GM12892 (cell line): ENCODE results near the gene IL2RA.
"Not testable (repeated sequence)": the region's sequence is repeated elsewhere in the genome, so short reads cannot be mapped to it uniquely, and the experiment has no call there.

Experiments used
- DNase-seq: peaks from one replicate; pipeline ENCODE4 v3.0.0; 2011; ENCODE audit not compliant: insufficient read length
- FAIRE-seq: peaks from 2 replicates; lab custom pipeline; 2011; peaks lifted over from hg19 to GRCh38; lab: Jason Lieb, UNC
- POLR2A ChIP-seq: IDR thresholded peaks from 2 replicates; pipeline ENCODE4 v1.6.1; 2011; ENCODE audit warnings: low read depth, low read length, control low read depth
- POLR2AphosphoS5 ChIP-seq: IDR thresholded peaks from 2 replicates; pipeline ENCODE4 v1.6.1; 2011; ENCODE audit warnings: low read depth, low read length, control low read depth
- TAF1 ChIP-seq: IDR thresholded peaks from 2 replicates; pipeline ENCODE4 v1.6.1; 2011; ENCODE audit warnings: low read depth, mild to moderate bottlenecking, control low read depth, low read length, borderline replicate concordance

The IL2RA gene

DNA sequence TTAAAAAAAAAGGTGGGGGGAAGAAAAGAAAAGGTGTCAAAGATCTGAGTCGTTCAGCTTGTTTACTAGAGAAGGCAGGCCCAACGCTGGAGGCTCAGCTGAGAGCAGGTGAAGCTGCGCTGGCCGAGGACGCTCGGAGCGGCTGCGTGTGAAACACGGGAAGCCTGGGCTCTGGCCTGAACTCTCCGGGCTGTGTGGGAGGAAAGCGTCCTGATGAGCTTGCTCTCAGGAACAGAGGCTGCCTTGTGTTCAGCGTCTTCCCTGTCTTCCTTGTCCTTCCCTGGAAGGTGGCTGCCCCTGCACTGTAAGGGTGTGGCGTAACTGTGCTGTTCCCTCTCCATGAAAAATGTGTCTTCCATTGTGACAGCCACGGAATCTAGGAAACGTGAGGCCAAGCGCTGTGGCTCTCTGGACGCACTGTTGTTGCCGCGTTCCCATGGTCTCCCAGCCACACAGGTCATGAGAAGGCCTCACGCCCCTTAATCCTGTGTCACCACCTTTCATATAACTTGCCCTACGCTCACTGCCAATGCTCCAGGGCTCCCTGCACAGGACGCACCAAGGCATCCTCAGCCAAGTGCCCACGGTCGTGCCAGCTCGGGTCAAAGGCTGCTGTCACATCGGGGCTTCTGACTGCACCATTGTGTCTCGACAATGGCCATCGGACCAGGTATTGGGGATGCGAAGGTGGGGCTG is 100.6 kb downstream of the IL2RA start:
- DNase-seq (no peak), FAIRE-seq (no peak)
- no peak for TF ChIP-seq POLR2AphosphoS5
- no peak for TF ChIP-seq TAF1
- TF ChIP-seq POLR2A = no peak

DNA sequence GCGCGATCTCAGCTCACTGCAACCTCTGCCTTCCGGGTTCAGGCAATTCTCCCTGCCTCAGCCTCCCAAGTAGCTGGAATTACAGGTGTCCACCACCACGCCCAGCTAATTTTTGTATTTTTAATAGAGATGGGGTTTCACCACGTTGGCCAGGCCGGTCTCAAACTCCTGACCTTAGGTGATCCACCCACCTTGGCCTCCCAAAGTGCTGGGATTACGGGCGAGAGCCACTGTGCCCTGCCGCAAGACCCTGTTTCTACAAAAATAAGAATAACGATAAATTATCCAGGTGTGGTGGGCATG is 101.2 kb downstream of the IL2RA start:
- DNase-seq, FAIRE-seq: not testable (repeated sequence)
